ENCODE measurements around the gene SLC10A7. TPM values are rescaled to one million over a fixed set of nuclear protein-coding genes. Genes with fewer than 3 reads are reported as not detected.

The SLC10A7 gene
- total and polyA plus RNA-seq, 2 of the 4 experiments (the other 2 are of a cell fraction): 5.2 to 8.4 TPM

GRCh38 chr4:146247356-146247755, 274.4 kb downstream of the SLC10A7 start:
- WGBS, 2 experiments (ENCODE audit: extremely low coverage in 2 of 2, insufficient read length in 1 of 2): 45% methylated on average over 2 of the region's 2 CpGs; no CpG with 5 or more reads in 1 of the 2 experiments
- Histone ChIP-seq H2BK15ac (ENCODE audit: low read depth, low read length) (no peak overlapping the region), H3K27me3 (ENCODE audit: control insufficient read depth, insufficient read depth, low read length) (no peaks in the 10 kb centered on the region), H4K8ac (ENCODE audit: low read depth in 2 of 2, low read length in 2 of 2) (no peak overlapping the region), H4K20me1 (ENCODE audit: insufficient read depth, low read length) (no peaks in the 10 kb centered on the region), H3K4me3 (ENCODE audit: insufficient read depth, low read depth, low read length) (no peak overlapping the region), H3K9ac (ENCODE audit: low read depth, low read length) (no peak overlapping the region), H3K56ac (ENCODE audit: extremely low read depth, insufficient read depth, low read length) (no peak overlapping the region), H3K9me3 (ENCODE audit: control insufficient read depth, insufficient read depth, low read length) (no peaks in the 10 kb centered on the region), H2AFZ (replicated peaks; ENCODE audit: low read length, poor library complexity) (no peak overlapping the region), H4K91ac (ENCODE audit: insufficient read depth, low read depth, low read length) (no peak overlapping the region), H3K9me1 (ENCODE audit: insufficient read depth, low read length) (peaks cover 8% of the 10 kb centered on the region), H4K5ac (ENCODE audit: low read depth, low read length) (no peak overlapping the region), H3K36me3 (ENCODE audit: control insufficient read depth, insufficient read depth, low read length) (no peaks in the 10 kb centered on the region), H3K14ac (replicated peaks; ENCODE audit: low read depth, low read length) (no peak overlapping the region), H3K4me1 (ENCODE audit: control insufficient read depth, insufficient read depth, low read length) (peaks cover 6% of the 10 kb centered on the region), H2AK9ac (replicated peaks; ENCODE audit: low read depth, low read length, poor library complexity) (no peak overlapping the region), H2BK120ac (ENCODE audit: low read depth, low read length) (no peak overlapping the region), H2AK5ac (ENCODE audit: low read depth, low read length) (no peak overlapping the region), H3K23ac (ENCODE audit: low read depth, low read length) (no peak overlapping the region), H3K79me1 (ENCODE audit: low read depth in 1 of 2, low read length in 2 of 2) (no peaks in the 10 kb centered on the region), H2BK5ac (ENCODE audit: low read depth, low read length, poor library complexity, severe bottlenecking) (no peak overlapping the region), H3K4ac (ENCODE audit: low read depth, low read length) (no peak overlapping the region), H3K27ac (ENCODE audit: insufficient read depth, low read length) (no peak overlapping the region), H2BK20ac (ENCODE audit: low read depth, low read length) (no peak overlapping the region), H3K4me2 (ENCODE audit: low read depth, low read length) (no peak overlapping the region), H3K18ac (ENCODE audit: low read depth, low read length) (no peak overlapping the region)
- ATAC-seq (ENCODE audit: low read depth) (no peak), DNase-seq (no peak)
- TF ChIP-seq POLR2A (IDR thresholded peaks at IDR 0.05; ENCODE audit: low read depth, low read length) (no peak), NFE2L2 (IDR thresholded peaks at IDR 0.05; ENCODE audit: low read depth, low read length) (no peak), RAD21 (IDR thresholded peaks at IDR 0.05; ENCODE audit: low read length) (no peak), ELK1 (IDR thresholded peaks at IDR 0.05; ENCODE audit: borderline replicate concordance, low read depth, low read length) (no peak), BHLHE40 (IDR thresholded peaks at IDR 0.05; ENCODE audit: low read depth, low read length) (no peak), MXI1 (IDR thresholded peaks at IDR 0.05; ENCODE audit: borderline replicate concordance, low read depth, low read length) (no peak), SMC3 (IDR thresholded peaks at IDR 0.05; ENCODE audit: low read depth, low read length) (no peak), CEBPB (IDR thresholded peaks at IDR 0.05; ENCODE audit: low read depth, low read length) (no peak), RFX5 (IDR thresholded peaks at IDR 0.05; ENCODE audit: low read depth, low read length) (no peak)
- intact Hi-C loops (cut with micrococcal nuclease): no loop called here
- in situ Hi-C loops (cut with MboI; ENCODE audit: low sequenced_read_pairs): no loop called here
- BruUV-seq (replicated peaks): no TSS peak
- POLR2A ChIA-PET (ENCODE audit: unreplicated experiment): no interaction called here
- dilution Hi-C loops (cut with HindIII; ENCODE audit: low sequenced_read_pairs, unreplicated experiment): no loop called here
- CTCF ChIA-PET: no interaction called here
